Activated CD8-positive, alpha-beta T cell treated with anti-CD3 and anti-CD28 coated beads for 36 hours (primary cell): ENCODE data around the gene SHISA6. TPM values are rescaled to one million over a fixed set of nuclear protein-coding genes. Genes with fewer than 3 reads are reported as not detected.

Source experiments
- ATAC-seq: fragments of 200-7000 bp; cut with Tn5 transposase; one replicate; pipeline ENCODE4 v1.10.0; 2021; ENCODE audit warnings: mild to moderate bottlenecking, moderate library complexity
- CTCF ChIA-PET: fragments of 350-600 bp; sonication (Branson Sonifier 250); formaldehyde crosslinking; loops from one replicate; lab custom pipeline; 2021; ENCODE audit warnings: antibody characterized with exemption; lab: Charles Lee
- POLR2A ChIA-PET: fragments of 350-600 bp; sonication (Branson Sonifier 250); formaldehyde crosslinking; loops from one replicate; lab custom pipeline; 2021; ENCODE audit warnings: antibody characterized with exemption; lab: Charles Lee
- DNase-seq: peaks from one replicate; pipeline ENCODE4 v3.0.0-alpha.2; 2020
- H3K27ac Mint-ChIP-seq: one replicate; pipeline ENCODE4 v1.8.0; 2021; ENCODE audit warnings: mild to moderate bottlenecking, mixed read lengths
- H3K27me3 Mint-ChIP-seq: one replicate; pipeline ENCODE4 v1.8.0; 2021; ENCODE audit warnings: mixed read lengths
- H3K36me3 Mint-ChIP-seq: one replicate; pipeline ENCODE4 v1.8.0; 2021; ENCODE audit warnings: low read depth, mixed read lengths
- H3K4me1 Mint-ChIP-seq: one replicate; pipeline ENCODE4 v1.8.0; 2021; ENCODE audit warnings: low read depth, mixed read lengths
- H3K4me3 Mint-ChIP-seq: one replicate; pipeline ENCODE4 v1.8.0; 2021; ENCODE audit warnings: mild to moderate bottlenecking, moderate library complexity, mixed read lengths
- H3K9me3 Mint-ChIP-seq: one replicate; pipeline ENCODE4 v1.8.0; 2021; ENCODE audit warnings: mixed read lengths
- CTCF ChIP-seq: fragments of 200-600 bp; IDR thresholded peaks from one replicate; pipeline ENCODE4 v1.8.0; 2022; ENCODE audit warnings: antibody characterized with exemption, mild to moderate bottlenecking
- intact Hi-C: fragments of 100-400 bp; cut with micrococcal nuclease; formaldehyde crosslinking; loops from one replicate; pipeline ENCODE4 v1.10.0; 2022
- total RNA-seq, 2 experiments: library from RNA; stranded (reverse); gene quantifications; one replicate each; pipeline ENCODE4 v1.2.3, GENCODE V29; 2021

Gene SHISA6
- total RNA-seq, 2 experiments from 2014 or later: not detected

- no peaks in the 10 kb centered on the region for H3K36me3 Mint-ChIP-seq
- CTCF ChIA-PET: no interaction called here
Measured at GRCh38 chr17:11558681-11559234, 317.7 kb downstream of the SHISA6 start.

GRCh38 chr17:11559601-11560000, 318.6 kb downstream of the SHISA6 start:
- intact Hi-C loops: no loop called here
- DNase-seq (no peak), ATAC-seq (no peak)
- no peaks in the 10 kb centered on the region for H3K9me3 Mint-ChIP-seq
- no peak for TF ChIP-seq CTCF
- H3K4me1 Mint-ChIP-seq: no peaks in the 10 kb centered on the region
- ChIA-PET POLR2A (no interaction called here), CTCF (no interaction called here)
- no peaks in the 10 kb centered on the region for H3K36me3 Mint-ChIP-seq
- H3K4me3 Mint-ChIP-seq: no peak overlapping the region
- H3K27me3 Mint-ChIP-seq: no peaks in the 10 kb centered on the region
- no peak overlapping the region for H3K27ac Mint-ChIP-seq

More at GRCh38 chr17:11558681-11559234, 317.7 kb downstream of the SHISA6 start:
- Mint-ChIP-seq H3K27me3 (no peaks in the 10 kb centered on the region), H3K9me3 (no peaks in the 10 kb centered on the region), H3K4me1 (no peaks in the 10 kb centered on the region), H3K4me3 (no peak overlapping the region), H3K27ac (no peak overlapping the region)
- no peak for TF ChIP-seq CTCF
- intact Hi-C loops: no loop called here
- POLR2A ChIA-PET: no interaction called here
- DNase-seq: no peak
- no peak for ATAC-seq

GRCh38 chr17:11561281-11561680, 320.3 kb downstream of the SHISA6 start:
- intact Hi-C loops: no loop called here
- no peak overlapping the region for H3K27ac Mint-ChIP-seq
- H3K9me3 Mint-ChIP-seq: no peaks in the 10 kb centered on the region
- no peak overlapping the region for H3K4me3 Mint-ChIP-seq
- no peak for TF ChIP-seq CTCF
- POLR2A ChIA-PET: no interaction called here
- DNase-seq: no peak
- no peaks in the 10 kb centered on the region for H3K4me1 Mint-ChIP-seq
- no peak for ATAC-seq
- CTCF ChIA-PET: no interaction called here
- H3K36me3 Mint-ChIP-seq: no peaks in the 10 kb centered on the region
- no peaks in the 10 kb centered on the region for H3K27me3 Mint-ChIP-seq

GRCh38 chr17:11561702-11562101, 320.7 kb downstream of the SHISA6 start:
- Mint-ChIP-seq H3K4me3 (no peak overlapping the region), H3K27me3 (no peaks in the 10 kb centered on the region), H3K27ac (no peak overlapping the region), H3K4me1 (no peaks in the 10 kb centered on the region), H3K36me3 (no peaks in the 10 kb centered on the region), H3K9me3 (no peaks in the 10 kb centered on the region)
- intact Hi-C loops: no loop called here
- DNase-seq (no peak), ATAC-seq (no peak)
- ChIA-PET CTCF (no interaction called here), POLR2A (no interaction called here)
- TF ChIP-seq CTCF: no peak

- H3K4me1 Mint-ChIP-seq: no peaks in the 10 kb centered on the region
- ChIA-PET CTCF (interaction anchor here (1.2 kb wide), 1 partner anchor 9 kb away, joined by 3 read pairs; no protein-coding TSS in a partner anchor), POLR2A (no interaction called here)
- H3K27ac Mint-ChIP-seq: no peak overlapping the region
- intact Hi-C loops: no loop called here
- H3K4me3 Mint-ChIP-seq: no peak overlapping the region
- no peaks in the 10 kb centered on the region for H3K27me3 Mint-ChIP-seq
- DNase-seq: no peak
- no peak for TF ChIP-seq CTCF
- H3K9me3 Mint-ChIP-seq: peaks cover 5% of the 10 kb centered on the region
- no peak for ATAC-seq
- no peaks in the 10 kb centered on the region for H3K36me3 Mint-ChIP-seq
Measured at GRCh38 chr17:11564589-11565380, 323.8 kb downstream of the SHISA6 start.
